CD4-positive, CD25-positive, alpha-beta regulatory T cell (primary cell): ENCODE data around the gene VDR. TPM values are rescaled to one million over a fixed set of nuclear protein-coding genes. Genes with fewer than 3 reads are reported as not detected.
A peak's percentile ranks its signal among the peaks of the same experiment; 100 is the strongest.

ENCODE experiments used
- ATAC-seq, 2 donors: fragments of 150-1000 bp; cut with Tn5 transposase; one replicate each; pipeline ENCODE4 v1.10.0; 2021; ENCODE audit warnings: low read depth in 2 of 2, moderate number of reproducible peaks in 2 of 2, moderate library complexity in 1 of 2
- DNase-seq, 3 donors: peaks; one replicate each; pipeline versions ENCODE4 v3.0.0 to v3.0.0-alpha.2; 2012 to 2022; ENCODE audit warnings: mixed read lengths in 1 of 3
- H3K27ac ChIP-seq: one replicate; pipeline ENCODE4 v1.7.0; 2013; ENCODE audit warnings: mild to moderate bottlenecking, low read length; ENCODE audit not compliant: insufficient read depth, poor library complexity, severe bottlenecking
- H3K27me3 ChIP-seq: one replicate; pipeline ENCODE4 v1.7.0; 2013; ENCODE audit warnings: low read length; ENCODE audit not compliant: control insufficient read depth, insufficient read depth
- H3K36me3 ChIP-seq: one replicate; pipeline ENCODE4 v1.7.0; 2013; ENCODE audit warnings: mild to moderate bottlenecking, low read length, moderate library complexity; ENCODE audit not compliant: control insufficient read depth, insufficient read depth
- H3K4me1 ChIP-seq: 2 replicates; pipeline ENCODE4 v1.7.0; 2013; ENCODE audit warnings: mild to moderate bottlenecking, low read length; ENCODE audit not compliant: insufficient read depth, control insufficient read depth, poor library complexity, severe bottlenecking
- H3K4me3 ChIP-seq: one replicate; pipeline ENCODE4 v1.7.0; 2013; ENCODE audit warnings: low read depth, mild to moderate bottlenecking, low read length, moderate library complexity
- H3K9me3 ChIP-seq, 2 experiments: 1 replicate in 1 of 2; 2 replicates in 1 of 2; pipeline ENCODE4 v1.7.0; 2013; ENCODE audit warnings: low read length in 2 of 2, mild to moderate bottlenecking in 1 of 2, moderate library complexity in 1 of 2; ENCODE audit not compliant: control insufficient read depth in 2 of 2
- H3K27ac Mint-ChIP-seq, 3 donors: one replicate each; pipeline ENCODE4 v1.8.0; 2020 to 2022; ENCODE audit warnings: mild to moderate bottlenecking in 3 of 3, mixed read lengths in 3 of 3, moderate library complexity in 2 of 3
- H3K27me3 Mint-ChIP-seq: one replicate; pipeline ENCODE4 v1.8.0; 2022; ENCODE audit warnings: mild to moderate bottlenecking, mixed read lengths
- H3K36me3 Mint-ChIP-seq: one replicate; pipeline ENCODE4 v1.8.0; 2020; ENCODE audit warnings: mixed read lengths
- H3K4me1 Mint-ChIP-seq, 4 donors: one replicate each; pipeline ENCODE4 v1.8.0; 2020 to 2022; ENCODE audit warnings: mixed read lengths in 4 of 4, mild to moderate bottlenecking in 1 of 4
- H3K4me3 Mint-ChIP-seq, 4 donors: one replicate each; pipeline ENCODE4 v1.8.0; 2020 to 2022; ENCODE audit warnings: mild to moderate bottlenecking in 4 of 4, mixed read lengths in 4 of 4, moderate library complexity in 3 of 4
- H3K9me3 Mint-ChIP-seq, 7 donors: one replicate each; pipeline ENCODE4 v1.8.0; 2020 to 2022; ENCODE audit warnings: mixed read lengths in 7 of 7, mild to moderate bottlenecking in 3 of 7, moderate library complexity in 2 of 7
- polyA plus RNA-seq, 4 donors: library from polyadenylated mRNA; unstranded; fragments of 300-500 nt; fragmentation: Illumina TruSeq; gene quantifications; one replicate each; pipeline ENCODE4 v1.2.3, GENCODE V29; 2021
- total RNA-seq: library from RNA; stranded (reverse); gene quantifications from one replicate; pipeline ENCODE4 v1.2.3, GENCODE V29; 2022

VDR gene
- total and polyA plus RNA-seq, 5 donors from 2014 or later = 1.6 to 4.5 (median 2.8) TPM

GRCh38 chr12:47903927-47904712, 674 bp downstream of the VDR start:
- Histone ChIP-seq H3K9me3 (no peaks in the 10 kb centered on the region), H3K27ac (no peak overlapping the region), H3K36me3 (no peaks in the 10 kb centered on the region), H3K4me3 (peak overlapping the region; percentile 76), H3K4me1 (peaks cover 53% of the 10 kb centered on the region), H3K27me3 (no peaks in the 10 kb centered on the region)
- Mint-ChIP-seq H3K9me3 (no peaks in the 10 kb centered on the region), H3K4me3 (peak overlapping the region; percentile 86 to 97 (median 92)), H3K36me3 (no peaks in the 10 kb centered on the region), H3K27me3 (peaks cover 14% of the 10 kb centered on the region), H3K4me1 (peaks cover 4 to 58% (median 26%) of the 10 kb centered on the region in 4 donors), H3K27ac (peak overlapping the region; percentile 69 to 94 (median 73))
- ATAC-seq (peak; percentile 61 to 63), DNase-seq (peak; percentile 14 to 65 (median 52))

GRCh38 chr12:47903151-47903611, 1.6 kb downstream of the VDR start:
- no peak overlapping the region for H3K27ac ChIP-seq
- H3K27me3 ChIP-seq = no peaks in the 10 kb centered on the region
- Mint-ChIP-seq H3K36me3 (no peaks in the 10 kb centered on the region), H3K4me3 (peak overlapping the region; percentile 48 to 97 (median 90)), H3K27me3 (peaks cover 8% of the 10 kb centered on the region), H3K4me1 (peaks cover 4 to 60% (median 26%) of the 10 kb centered on the region in 4 donors), H3K27ac (peak overlapping the region; percentile 14 to 82 (median 73)), H3K9me3 (no peaks in the 10 kb centered on the region)
- no peaks in the 10 kb centered on the region for H3K36me3 ChIP-seq
- no peaks in the 10 kb centered on the region for H3K9me3 ChIP-seq
- DNase-seq (no peak), ATAC-seq (no peak)
- H3K4me1 ChIP-seq = peaks cover 53% of the 10 kb centered on the region
- H3K4me3 ChIP-seq = peak overlapping the region; percentile 76

GRCh38 chr12:47902131-47902639, 2.6 kb downstream of the VDR start:
- Histone ChIP-seq H3K4me1 (peaks cover 53% of the 10 kb centered on the region), H3K27ac (no peak overlapping the region), H3K36me3 (no peaks in the 10 kb centered on the region), H3K9me3 (no peaks in the 10 kb centered on the region), H3K27me3 (no peaks in the 10 kb centered on the region), H3K4me3 (no peak overlapping the region)
- Mint-ChIP-seq H3K9me3 (no peaks in the 10 kb centered on the region), H3K27me3 (peaks cover 4% of the 10 kb centered on the region), H3K4me3 (peak overlapping the region in 1 of 4 donors; percentile 86), H3K4me1 (peaks cover 4 to 61% (median 26%) of the 10 kb centered on the region in 4 donors), H3K36me3 (no peaks in the 10 kb centered on the region), H3K27ac (no peak overlapping the region)
- ATAC-seq (no peak), DNase-seq (no peak)

GRCh38 chr12:47901718-47902093, 3.1 kb downstream of the VDR start:
- Histone ChIP-seq H3K4me3 (no peak overlapping the region), H3K36me3 (no peaks in the 10 kb centered on the region), H3K27ac (no peak overlapping the region), H3K9me3 (no peaks in the 10 kb centered on the region), H3K4me1 (peaks cover 54% of the 10 kb centered on the region), H3K27me3 (no peaks in the 10 kb centered on the region)
- peak overlapping the region in 2 of 3 donors; percentile 32 to 38 for H3K27ac Mint-ChIP-seq
- H3K36me3 Mint-ChIP-seq = no peaks in the 10 kb centered on the region
- peak overlapping the region in 1 of 4 donors; percentile 86 for H3K4me3 Mint-ChIP-seq
- peaks cover 4 to 65% (median 26%) of the 10 kb centered on the region in 4 donors for H3K4me1 Mint-ChIP-seq
- H3K27me3 Mint-ChIP-seq = no peaks in the 10 kb centered on the region
- DNase-seq (no peak), ATAC-seq (no peak)
- H3K9me3 Mint-ChIP-seq = no peaks in the 10 kb centered on the region

GRCh38 chr12:47901063-47901717, 3.6 kb downstream of the VDR start:
- no peaks in the 10 kb centered on the region for H3K9me3 Mint-ChIP-seq
- peak overlapping the region; percentile 32 to 38 (median 32) for H3K27ac Mint-ChIP-seq
- peaks cover 59% of the 10 kb centered on the region for H3K4me1 ChIP-seq
- H3K36me3 Mint-ChIP-seq = no peaks in the 10 kb centered on the region
- no peak overlapping the region for H3K4me3 ChIP-seq
- no peaks in the 10 kb centered on the region for H3K27me3 ChIP-seq
- peak overlapping the region in 1 of 4 donors; percentile 86 for H3K4me3 Mint-ChIP-seq
- ATAC-seq (no peak), DNase-seq (no peak)
- H3K27me3 Mint-ChIP-seq = no peaks in the 10 kb centered on the region
- peaks cover 4 to 69% (median 26%) of the 10 kb centered on the region in 4 donors for H3K4me1 Mint-ChIP-seq
- no peaks in the 10 kb centered on the region for H3K9me3 ChIP-seq
- H3K36me3 ChIP-seq = no peaks in the 10 kb centered on the region
- H3K27ac ChIP-seq = no peak overlapping the region

GRCh38 chr12:47900131-47901062, 4.4 kb downstream of the VDR start:
- H3K4me3 Mint-ChIP-seq = peak overlapping the region in 1 of 4 donors; percentile 86
- Histone ChIP-seq H3K27ac (no peak overlapping the region), H3K27me3 (no peaks in the 10 kb centered on the region), H3K4me1 (peaks cover 58% of the 10 kb centered on the region), H3K36me3 (no peaks in the 10 kb centered on the region), H3K4me3 (no peak overlapping the region), H3K9me3 (no peaks in the 10 kb centered on the region)
- peaks cover 0 to 68% (median 26%) of the 10 kb centered on the region in 4 donors for H3K4me1 Mint-ChIP-seq
- no peaks in the 10 kb centered on the region for H3K9me3 Mint-ChIP-seq
- H3K27me3 Mint-ChIP-seq = no peaks in the 10 kb centered on the region
- peak overlapping the region in 2 of 3 donors; percentile 32 to 60 for H3K27ac Mint-ChIP-seq
- DNase-seq = peak in 1 of 3 donors; percentile 28
- no peaks in the 10 kb centered on the region for H3K36me3 Mint-ChIP-seq
- no peak for ATAC-seq

GRCh38 chr12:47899466-47899865, 5.3 kb downstream of the VDR start:
- Histone ChIP-seq H3K4me1 (peaks cover 51% of the 10 kb centered on the region), H3K27ac (no peak overlapping the region), H3K36me3 (no peaks in the 10 kb centered on the region), H3K4me3 (no peak overlapping the region), H3K27me3 (no peaks in the 10 kb centered on the region), H3K9me3 (no peaks in the 10 kb centered on the region)
- Mint-ChIP-seq H3K4me1 (peaks cover 5 to 62% (median 25%) of the 10 kb centered on the region in 4 donors), H3K36me3 (no peaks in the 10 kb centered on the region), H3K9me3 (no peaks in the 10 kb centered on the region), H3K27ac (no peak overlapping the region), H3K27me3 (no peaks in the 10 kb centered on the region), H3K4me3 (no peak overlapping the region)
- ATAC-seq (no peak), DNase-seq (peak in 1 of 3 donors; percentile 31)
